ENCODE results near the gene CMTM6.

The CMTM6 gene

GRCh38 chr3:32449691-32450090 is 53.0 kb downstream of the CMTM6 start:
- TF ChIP-seq GABPA (IDR thresholded peaks at IDR 0.05; ENCODE audit: low read depth): no peak
- TF ChIP-seq, protein P1, sequence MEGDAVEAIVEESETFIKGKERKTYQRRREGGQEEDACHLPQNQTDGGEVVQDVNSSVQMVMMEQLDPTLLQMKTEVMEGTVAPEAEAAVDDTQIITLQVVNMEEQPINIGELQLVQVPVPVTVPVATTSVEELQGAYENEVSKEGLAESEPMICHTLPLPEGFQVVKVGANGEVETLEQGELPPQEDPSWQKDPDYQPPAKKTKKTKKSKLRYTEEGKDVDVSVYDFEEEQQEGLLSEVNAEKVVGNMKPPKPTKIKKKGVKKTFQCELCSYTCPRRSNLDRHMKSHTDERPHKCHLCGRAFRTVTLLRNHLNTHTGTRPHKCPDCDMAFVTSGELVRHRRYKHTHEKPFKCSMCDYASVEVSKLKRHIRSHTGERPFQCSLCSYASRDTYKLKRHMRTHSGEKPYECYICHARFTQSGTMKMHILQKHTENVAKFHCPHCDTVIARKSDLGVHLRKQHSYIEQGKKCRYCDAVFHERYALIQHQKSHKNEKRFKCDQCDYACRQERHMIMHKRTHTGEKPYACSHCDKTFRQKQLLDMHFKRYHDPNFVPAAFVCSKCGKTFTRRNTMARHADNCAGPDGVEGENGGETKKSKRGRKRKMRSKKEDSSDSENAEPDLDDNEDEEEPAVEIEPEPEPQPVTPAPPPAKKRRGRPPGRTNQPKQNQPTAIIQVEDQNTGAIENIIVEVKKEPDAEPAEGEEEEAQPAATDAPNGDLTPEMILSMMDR (IDR thresholded peaks at IDR 0.05; ENCODE audit: insufficient read depth, low read length): no peak
- TF ChIP-seq, protein P2, sequence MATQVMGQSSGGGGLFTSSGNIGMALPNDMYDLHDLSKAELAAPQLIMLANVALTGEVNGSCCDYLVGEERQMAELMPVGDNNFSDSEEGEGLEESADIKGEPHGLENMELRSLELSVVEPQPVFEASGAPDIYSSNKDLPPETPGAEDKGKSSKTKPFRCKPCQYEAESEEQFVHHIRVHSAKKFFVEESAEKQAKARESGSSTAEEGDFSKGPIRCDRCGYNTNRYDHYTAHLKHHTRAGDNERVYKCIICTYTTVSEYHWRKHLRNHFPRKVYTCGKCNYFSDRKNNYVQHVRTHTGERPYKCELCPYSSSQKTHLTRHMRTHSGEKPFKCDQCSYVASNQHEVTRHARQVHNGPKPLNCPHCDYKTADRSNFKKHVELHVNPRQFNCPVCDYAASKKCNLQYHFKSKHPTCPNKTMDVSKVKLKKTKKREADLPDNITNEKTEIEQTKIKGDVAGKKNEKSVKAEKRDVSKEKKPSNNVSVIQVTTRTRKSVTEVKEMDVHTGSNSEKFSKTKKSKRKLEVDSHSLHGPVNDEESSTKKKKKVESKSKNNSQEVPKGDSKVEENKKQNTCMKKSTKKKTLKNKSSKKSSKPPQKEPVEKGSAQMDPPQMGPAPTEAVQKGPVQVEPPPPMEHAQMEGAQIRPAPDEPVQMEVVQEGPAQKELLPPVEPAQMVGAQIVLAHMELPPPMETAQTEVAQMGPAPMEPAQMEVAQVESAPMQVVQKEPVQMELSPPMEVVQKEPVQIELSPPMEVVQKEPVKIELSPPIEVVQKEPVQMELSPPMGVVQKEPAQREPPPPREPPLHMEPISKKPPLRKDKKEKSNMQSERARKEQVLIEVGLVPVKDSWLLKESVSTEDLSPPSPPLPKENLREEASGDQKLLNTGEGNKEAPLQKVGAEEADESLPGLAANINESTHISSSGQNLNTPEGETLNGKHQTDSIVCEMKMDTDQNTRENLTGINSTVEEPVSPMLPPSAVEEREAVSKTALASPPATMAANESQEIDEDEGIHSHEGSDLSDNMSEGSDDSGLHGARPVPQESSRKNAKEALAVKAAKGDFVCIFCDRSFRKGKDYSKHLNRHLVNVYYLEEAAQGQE (IDR thresholded peaks at IDR 0.05; ENCODE audit: insufficient replicate concordance, low read depth): no peak
- no peak for TF ChIP-seq SPI1 (IDR thresholded peaks at IDR 0.05; ENCODE audit: borderline replicate concordance, low read depth)
- TF ChIP-seq POLR2AphosphoS5 (IDR thresholded peaks at IDR 0.05; ENCODE audit: low read depth): no peak

DNA sequence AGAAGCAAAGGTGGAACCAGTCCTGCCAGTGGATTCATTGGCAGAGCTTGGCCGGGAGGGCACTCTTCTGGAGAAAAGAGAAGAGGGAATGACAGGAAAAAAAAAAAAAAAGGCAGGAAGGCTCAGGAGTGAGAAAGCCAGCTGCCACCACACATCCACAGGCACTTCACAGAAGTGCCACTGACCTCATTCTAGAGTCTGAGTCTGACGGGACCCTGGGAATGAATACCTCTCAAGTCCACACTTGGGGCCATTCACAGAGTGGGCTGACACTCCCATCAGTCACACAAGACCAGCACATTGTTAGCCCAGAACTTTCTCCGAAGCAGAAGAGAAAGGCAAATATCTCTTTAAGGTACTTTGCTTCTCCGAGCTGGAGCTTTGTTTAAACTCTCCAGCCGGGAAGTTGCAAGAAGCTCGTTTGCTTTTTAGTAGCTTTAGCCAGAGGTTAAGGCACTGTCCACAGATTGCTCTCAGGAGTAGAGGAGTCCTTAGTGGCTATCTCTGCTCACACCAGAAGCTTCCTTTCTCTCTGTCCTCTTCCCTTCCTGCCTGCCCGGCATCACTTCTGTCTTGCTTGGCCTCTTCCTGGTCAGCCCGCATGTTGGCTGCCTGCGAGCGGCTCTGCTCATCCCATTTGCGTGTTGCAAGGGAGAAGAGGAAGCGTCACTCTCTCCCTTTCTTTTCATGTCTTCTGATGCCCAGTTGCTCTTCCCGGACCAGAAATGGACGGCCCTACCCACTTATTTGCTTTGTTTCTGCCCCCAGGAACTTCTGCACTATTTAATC is 53.8 kb downstream of the CMTM6 start:
- no peaks in the 10 kb centered on the region for H3K27me3 ChIP-seq (ENCODE audit: insufficient read depth, poor library complexity, severe bottlenecking)
- DNase-seq (ENCODE audit: low read depth in 1 of 2, low spot score in 1 of 2): no peak
- TF ChIP-seq SPI1 (IDR thresholded peaks at IDR 0.05; ENCODE audit: borderline replicate concordance, low read depth) (no peak), GABPA (IDR thresholded peaks at IDR 0.05; ENCODE audit: low read depth) (no peak), POLR2AphosphoS5 (IDR thresholded peaks at IDR 0.05; ENCODE audit: low read depth) (no peak)
- TF ChIP-seq, protein P2 (IDR thresholded peaks at IDR 0.05; ENCODE audit: insufficient replicate concordance, low read depth): no peak
- TF ChIP-seq, protein P1 (IDR thresholded peaks at IDR 0.05; ENCODE audit: insufficient read depth, low read length): no peak
- no peak overlapping the region for H3K27ac ChIP-seq (replicated peaks)
- H3K4me3 ChIP-seq (replicated peaks; ENCODE audit: insufficient read depth, low read length): no peak overlapping the region

More at GRCh38 chr3:32449691-32450090, 53.0 kb downstream of the CMTM6 start:
- Histone ChIP-seq H3K27ac (replicated peaks) (no peak overlapping the region), H3K27me3 (ENCODE audit: insufficient read depth, poor library complexity, severe bottlenecking) (no peaks in the 10 kb centered on the region), H3K4me3 (replicated peaks; ENCODE audit: insufficient read depth, low read length) (no peak overlapping the region)
- no peak for DNase-seq (ENCODE audit: low read depth in 1 of 2, low spot score in 1 of 2)

GRCh38 chr3:32447865-32448400 is 54.7 kb downstream of the CMTM6 start:
- TF ChIP-seq, protein P2 (IDR thresholded peaks at IDR 0.05; ENCODE audit: insufficient replicate concordance, low read depth): no peak
- TF ChIP-seq GABPA (IDR thresholded peaks at IDR 0.05; ENCODE audit: low read depth): no peak
- TF ChIP-seq POLR2AphosphoS5 (IDR thresholded peaks at IDR 0.05; ENCODE audit: low read depth): no peak
- no peak for TF ChIP-seq SPI1 (IDR thresholded peaks at IDR 0.05; ENCODE audit: borderline replicate concordance, low read depth)
- TF ChIP-seq, protein P1 (IDR thresholded peaks at IDR 0.05; ENCODE audit: insufficient read depth, low read length): no peak
- Histone ChIP-seq H3K4me3 (replicated peaks; ENCODE audit: insufficient read depth, low read length) (no peak overlapping the region), H3K27me3 (ENCODE audit: insufficient read depth, poor library complexity, severe bottlenecking) (no peaks in the 10 kb centered on the region), H3K27ac (replicated peaks) (no peak overlapping the region)
- DNase-seq (ENCODE audit: low read depth in 1 of 2, low spot score in 1 of 2): no peak
